Skeletal muscle satellite cell (primary cell): Measurements from ENCODE around the gene GOT1.

Source experiments
- H3K27me3 ChIP-seq: 2 replicates; pipeline ENCODE4 v1.7.0; 2013; ENCODE audit warnings: low read length; ENCODE audit not compliant: control insufficient read depth, insufficient read depth
- H3K36me3 ChIP-seq: 2 replicates; pipeline ENCODE4 v1.7.0; 2013; ENCODE audit warnings: mild to moderate bottlenecking, control low read depth, low read length; ENCODE audit not compliant: insufficient read depth
- H3K4me1 ChIP-seq: 2 replicates; pipeline ENCODE4 v1.7.0; 2013; ENCODE audit warnings: low read length; ENCODE audit not compliant: control insufficient read depth, insufficient read depth
- H3K4me2 ChIP-seq: 2 replicates; pipeline ENCODE4 v1.7.0; 2013; ENCODE audit warnings: mild to moderate bottlenecking, low read length
- H3K4me3 ChIP-seq: 2 replicates; pipeline ENCODE4 v1.7.0; 2013; ENCODE audit warnings: low read length
- H3K9ac ChIP-seq: 2 replicates; pipeline ENCODE4 v1.7.0; 2013; ENCODE audit warnings: mild to moderate bottlenecking, low read depth, low read length, moderate library complexity
- H3K9me3 ChIP-seq: replicated peaks from 2 replicates; pipeline ENCODE4 v1.7.0; 2013; ENCODE audit warnings: mild to moderate bottlenecking, control low read depth, low read length

The GOT1 gene

GRCh38 chr10:99370993-99371392 is 59.4 kb downstream of the GOT1 start:
- peaks cover 14% of the 10 kb centered on the region for H3K27me3 ChIP-seq
- no peaks in the 10 kb centered on the region for H3K4me1 ChIP-seq
- no peaks in the 10 kb centered on the region for H3K36me3 ChIP-seq
- H3K4me2 ChIP-seq = no peak overlapping the region
- no peaks in the 10 kb centered on the region for H3K9me3 ChIP-seq
- H3K9ac ChIP-seq = no peak overlapping the region
- no peak overlapping the region for H3K4me3 ChIP-seq

- H3K4me1 ChIP-seq = no peaks in the 10 kb centered on the region
- H3K27me3 ChIP-seq = peaks cover 25% of the 10 kb centered on the region
- H3K9ac ChIP-seq = no peak overlapping the region
- no peaks in the 10 kb centered on the region for H3K9me3 ChIP-seq
- H3K36me3 ChIP-seq = no peaks in the 10 kb centered on the region
- no peak overlapping the region for H3K4me3 ChIP-seq
- no peak overlapping the region for H3K4me2 ChIP-seq
Observed at GRCh38 chr10:99369551-99369950, 60.9 kb downstream of the GOT1 start.

- Histone ChIP-seq H3K27me3 (peaks cover 25% of the 10 kb centered on the region), H3K4me1 (no peaks in the 10 kb centered on the region), H3K4me3 (no peak overlapping the region), H3K9me3 (no peaks in the 10 kb centered on the region), H3K9ac (no peak overlapping the region), H3K36me3 (no peaks in the 10 kb centered on the region), H3K4me2 (no peak overlapping the region)
Observed at GRCh38 chr10:99369126-99369525, 61.3 kb downstream of the GOT1 start.

- no peaks in the 10 kb centered on the region for H3K4me1 ChIP-seq
- H3K9me3 ChIP-seq = no peaks in the 10 kb centered on the region
- H3K9ac ChIP-seq = no peak overlapping the region
- H3K4me2 ChIP-seq = no peak overlapping the region
- H3K4me3 ChIP-seq = no peak overlapping the region
- H3K36me3 ChIP-seq = no peaks in the 10 kb centered on the region
- peaks cover 23% of the 10 kb centered on the region for H3K27me3 ChIP-seq
Observed at GRCh38 chr10:99368646-99369045, 61.8 kb downstream of the GOT1 start.

GRCh38 chr10:99366666-99367065 is 63.8 kb downstream of the GOT1 start:
- no peaks in the 10 kb centered on the region for H3K4me1 ChIP-seq
- H3K4me2 ChIP-seq = no peak overlapping the region
- no peaks in the 10 kb centered on the region for H3K36me3 ChIP-seq
- no peak overlapping the region for H3K4me3 ChIP-seq
- H3K27me3 ChIP-seq = peaks cover 15% of the 10 kb centered on the region
- no peaks in the 10 kb centered on the region for H3K9me3 ChIP-seq
- no peak overlapping the region for H3K9ac ChIP-seq

GRCh38 chr10:99365736-99366135 is 64.7 kb downstream of the GOT1 start:
- Histone ChIP-seq H3K27me3 (peaks cover 14% of the 10 kb centered on the region), H3K4me1 (no peaks in the 10 kb centered on the region), H3K9me3 (no peaks in the 10 kb centered on the region), H3K4me2 (no peak overlapping the region), H3K36me3 (no peaks in the 10 kb centered on the region), H3K4me3 (no peak overlapping the region), H3K9ac (no peak overlapping the region)

GRCh38 chr10:99365311-99365710 is 65.1 kb downstream of the GOT1 start:
- no peaks in the 10 kb centered on the region for H3K4me1 ChIP-seq
- H3K36me3 ChIP-seq = no peaks in the 10 kb centered on the region
- H3K9me3 ChIP-seq = no peaks in the 10 kb centered on the region
- peaks cover 14% of the 10 kb centered on the region for H3K27me3 ChIP-seq
- no peak overlapping the region for H3K4me3 ChIP-seq
- H3K4me2 ChIP-seq = no peak overlapping the region
- H3K9ac ChIP-seq = no peak overlapping the region

GRCh38 chr10:99364125-99364524 is 66.3 kb downstream of the GOT1 start:
- no peak overlapping the region for H3K4me3 ChIP-seq
- no peaks in the 10 kb centered on the region for H3K9me3 ChIP-seq
- H3K36me3 ChIP-seq = no peaks in the 10 kb centered on the region
- no peak overlapping the region for H3K4me2 ChIP-seq
- H3K4me1 ChIP-seq = no peaks in the 10 kb centered on the region
- H3K27me3 ChIP-seq = peaks cover 14% of the 10 kb centered on the region
- H3K9ac ChIP-seq = no peak overlapping the region

GRCh38 chr10:99360934-99361333 is 69.5 kb downstream of the GOT1 start:
- H3K27me3 ChIP-seq = peaks cover 21% of the 10 kb centered on the region
- no peaks in the 10 kb centered on the region for H3K4me1 ChIP-seq
- H3K9ac ChIP-seq = no peak overlapping the region
- H3K4me2 ChIP-seq = no peak overlapping the region
- H3K36me3 ChIP-seq = no peaks in the 10 kb centered on the region
- no peak overlapping the region for H3K4me3 ChIP-seq
- H3K9me3 ChIP-seq = no peaks in the 10 kb centered on the region

- Histone ChIP-seq H3K4me2 (no peak overlapping the region), H3K9ac (no peak overlapping the region), H3K36me3 (no peaks in the 10 kb centered on the region), H3K9me3 (no peaks in the 10 kb centered on the region), H3K4me3 (no peak overlapping the region), H3K4me1 (no peaks in the 10 kb centered on the region), H3K27me3 (peaks cover 21% of the 10 kb centered on the region)
Observed at GRCh38 chr10:99358101-99358500, 72.3 kb downstream of the GOT1 start.

GRCh38 chr10:99357691-99358090 is 72.7 kb downstream of the GOT1 start:
- no peaks in the 10 kb centered on the region for H3K9me3 ChIP-seq
- H3K4me2 ChIP-seq = no peak overlapping the region
- H3K9ac ChIP-seq = no peak overlapping the region
- no peaks in the 10 kb centered on the region for H3K36me3 ChIP-seq
- no peak overlapping the region for H3K4me3 ChIP-seq
- no peaks in the 10 kb centered on the region for H3K4me1 ChIP-seq
- H3K27me3 ChIP-seq = peaks cover 21% of the 10 kb centered on the region

- H3K27me3 ChIP-seq = peaks cover 15% of the 10 kb centered on the region
- no peak overlapping the region for H3K9ac ChIP-seq
- no peaks in the 10 kb centered on the region for H3K9me3 ChIP-seq
- no peaks in the 10 kb centered on the region for H3K36me3 ChIP-seq
- no peaks in the 10 kb centered on the region for H3K4me1 ChIP-seq
- H3K4me2 ChIP-seq = no peak overlapping the region
- H3K4me3 ChIP-seq = no peak overlapping the region
Observed at GRCh38 chr10:99353182-99353581, 77.2 kb downstream of the GOT1 start.
